ENCODE measurements around the gene PDF.

The PDF gene

DNA sequence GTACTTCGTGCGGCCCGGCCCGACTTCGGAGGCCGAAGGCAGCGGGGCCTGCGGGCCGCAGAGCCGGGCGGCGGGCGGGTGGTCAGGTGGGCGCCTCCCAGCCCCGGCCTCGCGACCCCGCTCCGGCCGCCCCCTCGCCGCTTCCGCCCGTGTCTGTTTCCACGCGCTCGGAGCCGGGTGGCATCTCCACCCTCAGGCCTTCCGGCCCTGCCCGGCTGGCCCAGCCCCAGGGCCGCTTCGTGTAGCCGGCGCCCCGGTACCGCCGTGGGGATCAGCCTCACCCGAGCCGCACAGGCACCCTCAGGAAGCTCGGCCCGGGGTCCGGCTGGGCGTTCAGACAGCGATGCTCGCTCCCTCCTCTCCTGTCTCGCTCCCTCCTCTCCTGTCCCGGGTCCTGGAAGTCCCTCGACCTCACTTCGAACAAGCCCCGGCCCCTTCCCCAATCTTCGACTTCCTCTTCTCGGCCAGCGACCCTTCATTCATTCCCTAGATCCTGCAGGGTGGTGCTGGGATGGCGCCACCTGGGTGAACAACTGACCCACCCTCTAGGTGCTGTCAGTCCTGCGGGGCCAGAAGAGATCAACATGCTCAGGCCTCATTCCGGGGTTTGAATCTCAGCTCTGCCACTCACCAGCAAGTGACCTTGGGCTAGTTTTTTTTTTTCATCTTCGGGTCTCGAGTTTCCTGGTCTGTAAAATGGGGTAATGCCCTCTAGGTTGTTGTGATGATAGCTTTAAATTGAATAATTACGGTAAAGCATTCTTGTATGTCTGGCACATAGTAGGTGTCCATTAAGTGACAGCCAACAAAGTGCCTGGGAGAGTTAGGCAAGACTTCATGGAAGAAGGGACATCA, 18.6 kb downstream of the PDF start:
- H3K4me3 ChIP-seq (ENCODE audit: low read length, poor library complexity, severe bottlenecking) = peak overlapping the region; percentile 84
- no peaks in the 10 kb centered on the region for H3K9me2 ChIP-seq (replicated peaks; ENCODE audit: low read depth, low read length)
- no peaks in the 10 kb centered on the region for H3K9me3 ChIP-seq (ENCODE audit: insufficient read depth, low read depth, low read length)
- no peaks in the 10 kb centered on the region for H3F3A ChIP-seq (ENCODE audit: low read depth)
- peak overlapping the region; percentile 98 for H3K4me2 ChIP-seq (ENCODE audit: low read depth, low read length, poor library complexity, severe bottlenecking)
- H3K36me3 ChIP-seq (ENCODE audit: insufficient read depth, low read length) = peaks cover 13% of the 10 kb centered on the region; the same call in 1 of the 2 replicates
- peaks cover 28% of the 10 kb centered on the region for H4K20me1 ChIP-seq (ENCODE audit: insufficient read depth, low read length, poor library complexity, severe bottlenecking)
- H2AFZ ChIP-seq (ENCODE audit: low read length) = peak overlapping the region; percentile 68; the same call in 1 of the 2 replicates
- peaks cover 6% of the 10 kb centered on the region for H3K4me1 ChIP-seq (ENCODE audit: insufficient read depth, low read length, poor library complexity, severe bottlenecking)
- TF ChIP-seq, protein P1, sequence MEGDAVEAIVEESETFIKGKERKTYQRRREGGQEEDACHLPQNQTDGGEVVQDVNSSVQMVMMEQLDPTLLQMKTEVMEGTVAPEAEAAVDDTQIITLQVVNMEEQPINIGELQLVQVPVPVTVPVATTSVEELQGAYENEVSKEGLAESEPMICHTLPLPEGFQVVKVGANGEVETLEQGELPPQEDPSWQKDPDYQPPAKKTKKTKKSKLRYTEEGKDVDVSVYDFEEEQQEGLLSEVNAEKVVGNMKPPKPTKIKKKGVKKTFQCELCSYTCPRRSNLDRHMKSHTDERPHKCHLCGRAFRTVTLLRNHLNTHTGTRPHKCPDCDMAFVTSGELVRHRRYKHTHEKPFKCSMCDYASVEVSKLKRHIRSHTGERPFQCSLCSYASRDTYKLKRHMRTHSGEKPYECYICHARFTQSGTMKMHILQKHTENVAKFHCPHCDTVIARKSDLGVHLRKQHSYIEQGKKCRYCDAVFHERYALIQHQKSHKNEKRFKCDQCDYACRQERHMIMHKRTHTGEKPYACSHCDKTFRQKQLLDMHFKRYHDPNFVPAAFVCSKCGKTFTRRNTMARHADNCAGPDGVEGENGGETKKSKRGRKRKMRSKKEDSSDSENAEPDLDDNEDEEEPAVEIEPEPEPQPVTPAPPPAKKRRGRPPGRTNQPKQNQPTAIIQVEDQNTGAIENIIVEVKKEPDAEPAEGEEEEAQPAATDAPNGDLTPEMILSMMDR (conservative IDR thresholded peaks at IDR 0.05; ENCODE audit: low read length) = peak; percentile 24; the same call in 1 of the 2 replicates
- no peak for TF ChIP-seq EZH2phosphoT487 (IDR thresholded peaks at IDR 0.05; ENCODE audit: borderline replicate concordance)
- peak overlapping the region; percentile 84 for H3K9ac ChIP-seq (ENCODE audit: low read depth, low read length, poor library complexity, severe bottlenecking)
- no peaks in the 10 kb centered on the region for H3K27me3 ChIP-seq (ENCODE audit: insufficient read depth, low read length, poor library complexity, severe bottlenecking)
- peaks cover 52% of the 10 kb centered on the region for H3K79me2 ChIP-seq (ENCODE audit: insufficient read depth, low read length)

DNA sequence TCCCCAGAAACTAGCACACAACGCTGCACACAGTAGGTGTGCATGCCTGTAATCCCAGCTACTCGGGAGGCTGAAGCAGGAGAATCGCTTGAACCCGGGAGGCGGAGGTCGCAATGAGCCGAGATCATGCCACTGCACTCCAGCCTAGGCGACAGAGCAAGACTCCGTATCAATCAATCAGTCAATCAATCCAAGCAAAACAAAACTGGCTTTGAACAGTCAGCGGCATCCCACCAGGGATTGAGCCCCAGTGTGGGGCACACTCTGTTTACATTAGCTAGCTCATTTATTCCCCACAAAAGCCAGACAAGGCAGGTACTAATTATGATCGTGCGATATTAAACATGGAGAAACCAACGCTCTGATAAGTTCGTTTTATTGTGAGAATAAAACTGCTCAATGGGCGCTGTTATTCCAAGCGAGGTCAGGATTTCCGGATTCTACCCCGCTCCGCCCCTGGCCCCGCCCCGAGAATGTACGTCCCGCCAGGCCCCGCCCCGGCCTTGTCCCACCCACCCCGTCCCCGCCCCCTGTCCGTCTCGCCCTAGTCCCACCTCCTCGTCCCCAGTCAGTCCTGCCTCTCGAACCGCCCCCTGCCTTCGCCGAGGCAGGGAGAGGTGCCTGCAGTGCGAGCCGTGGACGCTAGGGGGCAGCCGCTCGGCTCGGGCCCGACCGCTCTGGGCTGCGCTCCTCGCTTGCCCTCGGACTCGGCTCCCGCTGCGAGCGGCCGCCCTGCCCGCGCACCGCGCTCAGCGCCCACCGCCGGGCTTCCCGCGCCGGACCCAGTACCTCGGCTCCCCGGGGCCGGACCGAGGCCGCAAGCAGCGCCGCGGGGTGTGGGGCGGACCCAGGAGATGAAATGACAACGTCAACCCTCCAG, 19.5 kb downstream of the PDF start, which contains the start of gene VPS4A:
Gene VPS4A (plus strand): TSS at position 698 of the 880 bp plus-strand sequence. CDS start 162 bp downstream, at position 860.
- Histone ChIP-seq H4K20me1 (ENCODE audit: insufficient read depth, low read length, poor library complexity, severe bottlenecking) (peaks cover 26% of the 10 kb centered on the region), H3K36me3 (ENCODE audit: insufficient read depth, low read length) (peaks cover 4% of the 10 kb centered on the region; the same call in 1 of the 2 replicates), H3K27me3 (ENCODE audit: insufficient read depth, low read length, poor library complexity, severe bottlenecking) (no peaks in the 10 kb centered on the region), H3K9me2 (replicated peaks; ENCODE audit: low read depth, low read length) (no peaks in the 10 kb centered on the region), H3K4me3 (ENCODE audit: low read length, poor library complexity, severe bottlenecking) (peak within 1 kb of the TSS; percentile 88), H3K79me2 (ENCODE audit: insufficient read depth, low read length) (peaks cover 44% of the 10 kb centered on the region), H3K4me1 (ENCODE audit: insufficient read depth, low read length, poor library complexity, severe bottlenecking) (peaks cover 6% of the 10 kb centered on the region), H3K4me2 (ENCODE audit: low read depth, low read length, poor library complexity, severe bottlenecking) (peak within 1 kb of the TSS; percentile 99), H3F3A (ENCODE audit: low read depth) (no peaks in the 10 kb centered on the region), H3K9ac (ENCODE audit: low read depth, low read length, poor library complexity, severe bottlenecking) (peak within 1 kb of the TSS; percentile 84), H3K9me3 (ENCODE audit: insufficient read depth, low read depth, low read length) (no peaks in the 10 kb centered on the region), H2AFZ (ENCODE audit: low read length) (peak within 1 kb of the TSS; percentile 99)
- TF ChIP-seq, protein P1 (conservative IDR thresholded peaks at IDR 0.05; ENCODE audit: low read length) = peak; percentile 59
- TF ChIP-seq EZH2phosphoT487 (IDR thresholded peaks at IDR 0.05; ENCODE audit: borderline replicate concordance) = no peak

DNA sequence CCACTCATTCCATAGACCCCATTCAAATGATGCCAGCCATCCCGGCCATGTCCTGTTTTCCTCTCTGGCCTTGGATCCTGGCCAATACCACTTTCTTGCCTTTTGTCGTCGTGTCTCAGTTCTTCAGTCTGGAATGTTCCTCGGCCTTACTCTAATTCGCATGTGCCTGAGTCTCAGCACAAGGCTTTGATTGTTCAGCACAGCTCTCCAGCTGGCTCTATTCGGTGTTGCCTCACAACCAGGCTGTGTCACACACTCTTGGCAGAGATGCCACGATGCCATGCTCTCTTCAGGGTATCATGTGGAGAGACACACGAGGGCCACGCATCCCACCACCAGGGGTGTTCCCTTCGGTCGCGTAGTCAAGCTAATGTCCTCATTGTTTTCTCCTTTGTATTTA, 21.1 kb downstream of the PDF start:
- TF ChIP-seq, protein P1 (conservative IDR thresholded peaks at IDR 0.05; ENCODE audit: low read length) = no peak
- TF ChIP-seq EZH2phosphoT487 (IDR thresholded peaks at IDR 0.05; ENCODE audit: borderline replicate concordance) = no peak
- Histone ChIP-seq H3K36me3 (ENCODE audit: insufficient read depth, low read length) (no peaks in the 10 kb centered on the region), H4K20me1 (ENCODE audit: insufficient read depth, low read length, poor library complexity, severe bottlenecking) (peaks cover 22% of the 10 kb centered on the region), H3K4me1 (ENCODE audit: insufficient read depth, low read length, poor library complexity, severe bottlenecking) (peaks cover 6% of the 10 kb centered on the region), H3F3A (ENCODE audit: low read depth) (no peaks in the 10 kb centered on the region), H3K9me3 (ENCODE audit: insufficient read depth, low read depth, low read length) (no peaks in the 10 kb centered on the region), H3K9me2 (replicated peaks; ENCODE audit: low read depth, low read length) (no peaks in the 10 kb centered on the region), H3K79me2 (ENCODE audit: insufficient read depth, low read length) (peaks cover 30% of the 10 kb centered on the region), H2AFZ (ENCODE audit: low read length) (no peak overlapping the region), H3K4me2 (ENCODE audit: low read depth, low read length, poor library complexity, severe bottlenecking) (no peak overlapping the region), H3K9ac (ENCODE audit: low read depth, low read length, poor library complexity, severe bottlenecking) (no peak overlapping the region), H3K4me3 (ENCODE audit: low read length, poor library complexity, severe bottlenecking) (no peak overlapping the region), H3K27me3 (ENCODE audit: insufficient read depth, low read length, poor library complexity, severe bottlenecking) (no peaks in the 10 kb centered on the region)

Data from Loucy (cell line).